Muscle of arm (tissue), 14 donors: ENCODE results near the gene NLRP4. TPM values are rescaled to one million over a fixed set of nuclear protein-coding genes. Genes with fewer than 3 reads are reported as not detected.

Experiments used
- DNase-seq: peaks from one replicate; pipeline ENCODE4 v3.0.0-alpha.2; 2013
- long read RNA-seq, 11 donors: transcript quantifications; one replicate each; lab custom pipeline, GENCODE V29; 2026
- polyA plus RNA-seq, 12 donors: library from polyadenylated mRNA; unstranded; fragments of 120-200 nt; gene quantifications; one replicate each; pipeline ENCODE4 v1.2.1, GENCODE V29; 2013; ENCODE audit not compliant: insufficient read length in 12 of 12

Gene NLRP4, protein sequence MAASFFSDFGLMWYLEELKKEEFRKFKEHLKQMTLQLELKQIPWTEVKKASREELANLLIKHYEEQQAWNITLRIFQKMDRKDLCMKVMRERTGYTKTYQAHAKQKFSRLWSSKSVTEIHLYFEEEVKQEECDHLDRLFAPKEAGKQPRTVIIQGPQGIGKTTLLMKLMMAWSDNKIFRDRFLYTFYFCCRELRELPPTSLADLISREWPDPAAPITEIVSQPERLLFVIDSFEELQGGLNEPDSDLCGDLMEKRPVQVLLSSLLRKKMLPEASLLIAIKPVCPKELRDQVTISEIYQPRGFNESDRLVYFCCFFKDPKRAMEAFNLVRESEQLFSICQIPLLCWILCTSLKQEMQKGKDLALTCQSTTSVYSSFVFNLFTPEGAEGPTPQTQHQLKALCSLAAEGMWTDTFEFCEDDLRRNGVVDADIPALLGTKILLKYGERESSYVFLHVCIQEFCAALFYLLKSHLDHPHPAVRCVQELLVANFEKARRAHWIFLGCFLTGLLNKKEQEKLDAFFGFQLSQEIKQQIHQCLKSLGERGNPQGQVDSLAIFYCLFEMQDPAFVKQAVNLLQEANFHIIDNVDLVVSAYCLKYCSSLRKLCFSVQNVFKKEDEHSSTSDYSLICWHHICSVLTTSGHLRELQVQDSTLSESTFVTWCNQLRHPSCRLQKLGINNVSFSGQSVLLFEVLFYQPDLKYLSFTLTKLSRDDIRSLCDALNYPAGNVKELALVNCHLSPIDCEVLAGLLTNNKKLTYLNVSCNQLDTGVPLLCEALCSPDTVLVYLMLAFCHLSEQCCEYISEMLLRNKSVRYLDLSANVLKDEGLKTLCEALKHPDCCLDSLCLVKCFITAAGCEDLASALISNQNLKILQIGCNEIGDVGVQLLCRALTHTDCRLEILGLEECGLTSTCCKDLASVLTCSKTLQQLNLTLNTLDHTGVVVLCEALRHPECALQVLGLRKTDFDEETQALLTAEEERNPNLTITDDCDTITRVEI
- polyA plus RNA-seq, result not detected
- long read RNA-seq, donor 1, result 0 reads
- long read RNA-seq, donor 2, result 0 reads
- long read RNA-seq, donor 3, result 0 reads
- long read RNA-seq, donor 4, result 0 reads
- long read RNA-seq, donor 5, result 0 reads
- long read RNA-seq, donor 6, result 0 reads
- long read RNA-seq, donor 7, result 0 reads
- long read RNA-seq, donor 8, result 0 reads
- long read RNA-seq, donor 9, result 0 reads
- long read RNA-seq, donor 10, result 0 reads
- long read RNA-seq, donor 11, result 0 reads

DNA sequence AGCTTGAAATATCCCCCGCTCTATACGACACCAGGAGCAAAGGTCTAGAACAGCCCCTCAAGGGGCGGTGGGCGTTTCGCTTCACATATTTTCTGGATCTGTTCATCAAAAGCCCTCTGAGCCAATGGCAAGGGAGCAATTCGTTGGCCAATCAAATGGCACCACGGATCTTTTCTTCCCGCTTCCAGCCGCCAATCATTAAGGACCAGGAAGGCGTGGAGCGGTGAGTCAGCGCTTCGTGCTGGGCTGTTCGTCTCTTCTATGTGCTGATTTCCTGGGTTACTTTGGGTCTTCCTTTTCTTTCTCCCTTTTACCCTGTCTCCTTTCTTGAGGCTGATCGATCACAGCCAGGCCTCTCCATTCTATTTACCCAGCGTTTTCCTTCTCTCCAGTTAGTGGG is at the start of gene NLRP4:
NLRP4 (plus strand) TSS at position 201 of the 400 bp plus-strand sequence. CDS start 15,541 bp downstream, outside the sequence.
- DNase-seq, result no peak

DNA sequence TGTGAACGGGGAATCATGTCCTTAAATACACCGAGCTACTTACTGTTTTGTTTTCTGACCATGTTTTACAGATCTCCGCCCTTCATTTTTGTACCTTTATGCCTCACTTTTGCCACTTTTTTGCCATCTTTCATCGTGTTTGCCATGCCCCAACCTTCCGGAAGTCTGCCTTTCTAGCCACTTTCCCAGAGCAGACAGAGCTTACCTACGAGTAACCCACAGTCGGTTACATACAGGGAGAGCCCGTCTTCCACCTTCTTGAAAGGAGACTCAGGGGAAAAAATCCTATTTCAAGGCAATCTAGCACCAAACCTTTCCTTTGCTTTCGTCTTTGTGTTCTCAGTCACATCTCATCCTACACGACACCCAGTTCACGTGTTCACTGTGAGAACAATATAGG is 41.3 kb upstream of the NLRP4 start:
- no peak for DNase-seq

DNA sequence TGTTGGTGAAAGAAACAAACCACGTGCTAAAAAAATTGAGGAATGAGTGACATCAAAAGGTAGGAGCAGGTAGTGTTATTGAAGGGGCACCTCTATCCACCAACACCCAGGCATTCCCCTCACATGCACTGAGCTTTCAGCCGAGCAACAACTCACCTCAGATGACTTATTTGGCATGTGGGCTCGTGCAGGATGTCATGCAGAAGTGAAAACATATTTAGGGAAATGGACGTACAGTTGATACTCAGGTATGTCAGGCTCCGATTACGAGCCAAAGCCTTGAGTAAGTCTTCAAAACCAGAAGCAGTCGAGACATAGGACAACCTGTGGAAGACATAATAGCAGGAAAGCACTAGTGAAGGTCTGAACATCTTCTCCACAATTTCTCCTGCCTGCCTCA is 34.9 kb upstream of the NLRP4 start:
- no peak for DNase-seq

DNA sequence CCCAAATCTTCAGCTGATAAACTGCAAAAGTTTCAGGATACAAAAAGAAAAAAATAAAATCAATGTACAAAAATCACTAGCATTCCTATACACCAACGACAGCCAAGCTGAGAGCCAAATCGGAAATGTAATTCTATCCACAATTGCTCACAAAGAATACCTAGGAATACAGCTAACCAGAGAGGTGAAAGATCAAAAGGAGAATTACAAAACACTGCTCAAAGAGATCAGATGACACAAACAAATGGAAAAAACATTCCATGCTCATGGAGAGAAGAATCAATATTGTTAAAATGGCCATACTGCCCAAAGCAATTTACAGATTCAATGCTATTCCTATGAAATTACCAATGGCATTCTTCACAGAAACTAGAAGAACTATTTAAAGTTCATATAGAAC is 34.1 kb upstream of the NLRP4 start:
- DNase-seq, result no peak

DNA sequence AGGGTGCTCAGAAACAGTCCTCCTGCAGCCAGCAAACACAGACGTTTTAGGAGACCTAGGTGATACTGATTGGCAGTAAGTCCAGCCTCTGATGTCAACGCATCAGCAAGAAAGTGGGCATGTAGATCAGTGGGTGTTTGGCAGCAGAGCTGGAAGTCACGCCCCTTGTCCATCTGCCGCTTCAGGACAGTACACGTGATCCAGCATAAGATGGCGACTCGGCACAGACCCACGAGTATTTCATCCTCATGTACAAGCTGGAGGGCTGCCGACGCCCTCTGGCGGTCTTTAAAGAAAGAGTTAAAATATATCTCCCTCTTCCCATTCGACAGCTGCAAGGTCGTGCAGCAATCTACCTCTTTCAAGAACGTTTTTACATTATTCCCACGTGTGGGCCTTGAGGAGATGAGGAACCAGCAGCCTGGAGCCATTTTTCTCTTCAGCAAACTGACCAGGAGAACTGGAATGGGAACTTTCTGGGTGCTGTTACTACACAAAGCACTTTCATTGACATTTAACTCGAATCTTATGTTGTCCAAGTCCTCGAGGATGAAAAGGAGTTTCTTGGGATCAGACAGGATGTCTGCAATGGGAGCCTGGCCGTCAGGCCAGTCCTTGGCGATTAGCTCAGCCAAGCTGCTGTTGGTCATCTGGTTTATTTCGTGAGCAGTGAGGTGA is 26.8 kb upstream of the NLRP4 start:
- peak; percentile 2 for DNase-seq

DNA sequence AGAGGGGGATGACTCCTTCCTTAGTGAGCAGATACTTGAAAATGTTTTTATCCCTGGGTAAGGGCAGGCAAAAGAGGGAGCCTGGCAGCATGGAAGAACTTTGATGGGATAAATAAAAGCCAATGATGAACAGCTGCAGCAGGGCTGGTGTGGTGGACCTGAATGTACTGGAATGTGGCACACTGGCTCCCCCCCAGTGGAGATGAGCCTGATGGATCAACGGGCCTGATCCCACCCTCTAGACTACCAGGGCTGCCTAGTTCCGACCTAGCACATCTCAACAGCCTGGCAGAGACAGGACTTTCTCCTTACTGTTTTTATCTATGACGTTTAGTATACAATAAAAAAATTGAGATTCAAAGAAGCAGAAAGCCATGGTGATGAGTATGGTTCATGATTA is 25.0 kb upstream of the NLRP4 start:
- no peak for DNase-seq

DNA sequence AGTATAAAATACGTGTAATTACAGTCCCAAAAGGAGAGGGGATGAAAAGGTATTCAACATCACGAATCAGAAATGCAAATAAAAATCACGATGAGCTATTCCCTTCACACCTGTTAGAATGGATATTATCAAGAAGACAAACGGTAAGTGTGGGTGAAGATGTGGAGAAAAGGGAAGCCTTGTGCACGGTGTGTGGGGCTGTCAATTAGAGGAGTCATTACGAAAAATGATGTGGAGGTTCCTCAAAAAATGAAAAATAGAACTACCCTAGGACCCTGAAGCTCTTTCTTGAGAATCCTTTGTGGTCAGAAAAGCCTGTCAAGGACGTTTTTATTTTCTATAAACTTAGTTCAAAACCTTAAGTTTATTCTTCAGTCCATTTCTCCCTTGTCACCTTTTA is 23.9 kb upstream of the NLRP4 start:
- no peak for DNase-seq

DNA sequence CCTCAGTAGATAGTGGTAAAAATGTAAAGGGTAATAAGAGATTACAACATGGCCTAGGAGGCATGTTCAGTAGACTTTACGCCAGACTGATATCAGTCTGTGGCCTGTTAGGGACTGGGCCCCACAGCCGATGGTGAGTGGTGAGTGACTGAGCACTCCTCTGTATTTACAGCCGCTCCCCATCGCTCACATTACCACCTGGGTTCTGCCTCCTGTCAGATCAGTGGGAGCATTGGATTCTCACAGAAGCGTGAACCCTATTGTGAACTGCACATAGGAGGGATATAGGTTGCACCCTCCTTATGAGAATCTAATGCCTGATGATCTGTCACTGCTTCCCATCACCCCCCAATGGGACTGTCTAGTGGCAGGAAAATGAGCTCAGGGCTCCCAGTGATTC is 22.4 kb upstream of the NLRP4 start:
- no peak for DNase-seq

DNA sequence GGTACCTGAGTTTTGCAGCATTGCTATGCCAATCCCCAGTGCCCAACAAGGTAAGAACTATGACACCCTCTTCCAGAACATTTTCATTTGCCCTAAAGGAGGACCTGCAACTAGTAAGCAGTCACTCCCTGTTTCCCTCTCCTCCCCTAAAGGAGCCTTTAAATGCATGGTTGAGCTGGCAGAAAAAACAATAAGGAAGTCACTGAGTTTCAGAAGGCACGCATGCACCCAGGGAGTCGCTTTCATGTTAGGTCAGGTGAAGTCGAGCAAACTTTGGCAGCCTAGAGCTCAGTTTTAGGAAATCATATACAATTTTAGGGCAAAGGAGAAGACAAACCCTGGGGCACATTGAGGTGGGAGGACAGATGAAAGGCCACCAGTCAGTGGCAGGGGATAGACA is 16.3 kb upstream of the NLRP4 start:
- DNase-seq, result no peak

DNA sequence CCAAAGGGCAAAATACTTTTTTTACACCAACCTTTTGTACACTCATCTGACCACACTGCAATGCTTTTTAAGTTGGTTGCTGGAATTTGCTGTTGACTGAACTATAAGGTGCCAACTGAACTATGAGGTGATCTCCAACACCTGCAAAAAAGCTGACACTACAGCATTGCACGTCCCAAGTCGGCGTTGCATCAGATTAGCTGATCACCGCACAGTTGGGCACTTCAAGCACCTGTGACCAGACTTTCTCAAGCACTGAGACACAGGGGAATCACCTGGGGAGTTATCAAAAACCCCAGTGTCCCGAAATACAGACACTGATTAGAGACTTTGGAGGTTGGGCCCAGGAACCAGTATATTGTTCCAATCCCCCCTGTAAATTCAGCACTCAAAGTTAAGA is 5.7 kb upstream of the NLRP4 start:
- DNase-seq, result no peak

DNA sequence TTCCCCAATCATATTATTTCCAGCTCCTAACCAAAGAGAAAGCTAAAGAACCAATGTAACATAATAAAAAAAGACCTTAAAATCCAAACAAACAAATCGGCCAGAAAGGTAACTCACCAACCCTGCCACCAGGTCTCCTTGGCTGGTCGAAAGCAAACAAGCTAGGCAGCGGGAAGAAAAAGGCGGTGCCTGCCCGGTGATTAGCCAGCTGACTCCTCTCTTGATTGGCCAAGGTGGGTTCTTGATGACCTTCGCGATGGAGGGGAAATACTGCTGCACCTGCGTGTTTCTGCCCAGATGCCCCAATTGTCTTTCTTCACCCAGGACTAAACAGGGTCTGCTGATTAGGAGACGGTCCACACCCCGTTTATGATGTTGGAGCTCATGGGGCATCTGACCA is 4.5 kb upstream of the NLRP4 start, which contains the start of gene NLRP11:
NLRP11 (minus strand) TSS at position 154 of the 400 bp plus-strand sequence. CDS start 13,825 bp downstream, outside the sequence.
- no peak for DNase-seq

DNA sequence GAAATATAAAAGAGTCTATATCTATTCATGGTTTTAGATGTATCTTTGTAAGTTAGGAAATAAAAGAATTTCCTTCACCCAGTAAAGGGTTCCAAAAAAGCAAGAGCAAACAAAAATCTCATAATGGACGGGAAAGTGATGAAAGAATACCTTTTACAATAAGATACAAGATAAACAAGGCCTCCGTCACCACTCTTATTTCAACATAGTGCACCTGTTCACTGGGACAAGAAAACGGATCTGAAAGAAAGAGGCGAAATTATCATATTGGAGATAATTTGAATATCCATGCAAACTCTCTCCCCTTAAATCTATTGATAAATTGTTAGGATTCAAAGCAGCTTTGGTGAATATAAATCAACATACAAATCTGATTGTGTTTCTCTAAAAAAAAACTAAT is 3.7 kb upstream of the NLRP4 start:
- DNase-seq, result no peak

DNA sequence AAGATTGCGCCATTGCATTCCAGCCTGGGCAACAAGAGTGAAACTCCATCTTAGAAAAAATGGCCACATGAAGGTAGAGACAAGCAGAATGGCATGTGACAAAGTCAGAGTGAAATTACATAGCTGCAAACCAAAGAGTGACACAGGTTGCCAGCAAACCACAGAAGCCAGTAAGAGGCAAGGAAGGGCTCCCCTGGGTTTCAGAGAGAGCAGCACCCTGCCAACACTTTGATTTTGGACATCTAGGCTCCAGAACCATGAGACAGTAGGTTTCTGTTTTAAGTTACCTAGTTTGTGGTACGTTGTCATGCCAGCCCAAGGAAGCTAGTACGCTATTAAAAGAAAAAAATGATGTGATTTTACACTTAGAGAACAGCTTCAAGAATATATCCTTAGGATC is 1.9 kb downstream of the NLRP4 start:
- DNase-seq, result no peak

DNA sequence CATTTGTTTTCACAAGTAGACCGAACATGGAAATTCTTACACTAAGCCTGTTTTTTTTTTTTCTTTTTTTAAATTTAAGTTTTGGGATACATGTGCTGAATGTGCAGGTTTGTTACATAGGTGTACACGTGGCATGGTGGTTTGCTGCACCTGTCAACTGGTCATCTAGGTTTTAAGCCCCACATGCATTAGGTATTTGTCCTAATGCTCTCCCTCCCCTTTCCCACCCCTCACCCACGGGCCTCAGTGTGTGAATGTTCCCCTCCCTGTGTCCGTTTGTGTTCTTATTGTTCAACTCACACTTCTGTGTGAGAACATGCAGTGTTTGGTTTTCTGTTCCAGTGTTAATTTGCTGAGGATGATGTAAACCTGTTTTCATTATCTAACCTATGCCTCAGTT is 2.6 kb downstream of the NLRP4 start:
- no peak for DNase-seq

DNA sequence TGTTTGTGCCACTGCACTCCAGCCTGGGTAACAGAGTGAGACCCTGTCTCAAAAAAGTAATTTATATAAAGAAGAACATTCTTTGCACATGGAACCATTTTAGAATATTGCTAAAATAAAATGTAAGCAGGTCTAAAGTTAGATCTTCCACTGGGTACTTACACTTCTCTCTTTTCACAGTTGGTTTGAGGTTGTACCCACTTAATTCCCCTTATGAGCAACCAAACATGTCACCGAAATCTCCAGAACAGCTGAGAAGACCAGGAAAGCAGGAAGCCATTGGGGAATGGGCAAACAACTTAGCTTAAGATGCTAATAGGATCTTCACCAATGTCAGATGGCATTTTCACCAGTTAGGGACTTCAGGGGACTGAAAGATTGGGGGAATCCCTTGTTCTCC is 18.8 kb downstream of the NLRP4 start:
- DNase-seq, result no peak

DNA sequence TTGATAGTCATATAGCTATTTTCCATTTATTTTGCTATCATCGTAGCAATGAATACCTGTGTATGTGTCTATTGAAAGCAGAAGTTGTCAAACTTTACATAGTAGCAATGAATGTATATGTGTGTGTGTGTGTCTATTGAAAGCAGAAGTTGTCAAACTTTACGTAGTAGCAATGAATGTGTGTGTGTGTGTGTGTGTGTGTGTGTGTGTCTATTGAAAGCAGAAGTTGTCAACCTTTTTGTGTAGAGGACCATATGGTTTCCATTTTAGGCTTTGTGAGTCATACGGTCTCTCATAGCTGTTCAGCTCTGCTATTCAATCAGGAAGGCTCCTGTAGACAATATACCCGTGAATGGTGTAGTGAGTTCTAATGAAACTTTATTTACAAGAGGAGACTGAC is 20.8 kb downstream of the NLRP4 start:
- DNase-seq, result no peak

DNA sequence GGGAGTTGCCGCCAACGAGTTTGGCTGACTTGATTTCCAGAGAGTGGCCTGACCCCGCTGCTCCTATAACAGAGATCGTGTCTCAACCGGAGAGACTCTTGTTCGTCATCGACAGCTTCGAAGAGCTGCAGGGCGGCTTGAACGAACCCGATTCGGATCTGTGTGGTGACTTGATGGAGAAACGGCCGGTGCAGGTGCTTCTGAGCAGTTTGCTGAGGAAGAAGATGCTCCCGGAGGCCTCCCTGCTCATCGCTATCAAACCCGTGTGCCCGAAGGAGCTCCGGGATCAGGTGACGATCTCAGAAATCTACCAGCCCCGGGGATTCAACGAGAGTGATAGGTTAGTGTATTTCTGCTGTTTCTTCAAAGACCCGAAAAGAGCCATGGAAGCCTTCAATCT is 21.6 kb downstream of the NLRP4 start:
- no peak for DNase-seq

DNA sequence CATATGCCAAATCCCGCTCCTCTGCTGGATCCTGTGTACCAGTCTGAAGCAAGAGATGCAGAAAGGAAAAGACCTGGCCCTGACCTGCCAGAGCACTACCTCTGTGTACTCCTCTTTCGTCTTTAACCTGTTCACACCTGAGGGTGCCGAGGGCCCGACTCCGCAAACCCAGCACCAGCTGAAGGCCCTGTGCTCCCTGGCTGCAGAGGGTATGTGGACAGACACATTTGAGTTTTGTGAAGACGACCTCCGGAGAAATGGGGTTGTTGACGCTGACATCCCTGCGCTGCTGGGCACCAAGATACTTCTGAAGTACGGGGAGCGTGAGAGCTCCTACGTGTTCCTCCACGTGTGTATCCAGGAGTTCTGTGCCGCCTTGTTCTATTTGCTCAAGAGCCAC is 22.1 kb downstream of the NLRP4 start:
- DNase-seq, result no peak

DNA sequence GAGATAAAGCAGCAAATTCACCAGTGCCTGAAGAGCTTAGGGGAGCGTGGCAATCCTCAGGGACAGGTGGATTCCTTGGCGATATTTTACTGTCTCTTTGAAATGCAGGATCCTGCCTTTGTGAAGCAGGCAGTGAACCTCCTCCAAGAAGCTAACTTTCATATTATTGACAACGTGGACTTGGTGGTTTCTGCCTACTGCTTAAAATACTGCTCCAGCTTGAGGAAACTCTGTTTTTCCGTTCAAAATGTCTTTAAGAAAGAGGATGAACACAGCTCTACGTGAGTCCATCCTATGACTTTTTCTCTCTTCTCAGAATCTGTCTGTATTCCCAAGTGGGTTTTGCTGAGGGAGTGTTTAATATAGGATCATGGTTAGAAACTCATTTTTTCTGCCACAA is 22.6 kb downstream of the NLRP4 start:
- DNase-seq, result no peak

DNA sequence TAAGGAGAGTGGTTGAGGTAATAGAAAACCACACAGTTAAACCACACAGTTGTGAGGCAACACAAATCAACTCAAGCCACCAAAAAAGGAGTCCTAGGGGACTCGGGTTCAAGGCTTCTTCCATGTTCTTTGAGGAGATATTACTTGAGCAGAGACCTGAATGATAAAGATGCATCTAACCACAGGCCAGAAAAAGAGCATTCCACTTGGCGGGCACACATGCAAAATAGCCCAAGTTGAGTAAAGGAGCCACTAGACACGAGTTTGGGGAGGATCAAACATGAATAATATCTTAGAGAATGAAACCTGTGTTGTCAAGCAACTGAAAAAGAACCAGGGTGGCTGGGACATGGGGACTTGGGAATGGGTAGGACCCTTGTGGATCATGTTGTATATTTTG is 30.2 kb downstream of the NLRP4 start:
- no peak for DNase-seq

DNA sequence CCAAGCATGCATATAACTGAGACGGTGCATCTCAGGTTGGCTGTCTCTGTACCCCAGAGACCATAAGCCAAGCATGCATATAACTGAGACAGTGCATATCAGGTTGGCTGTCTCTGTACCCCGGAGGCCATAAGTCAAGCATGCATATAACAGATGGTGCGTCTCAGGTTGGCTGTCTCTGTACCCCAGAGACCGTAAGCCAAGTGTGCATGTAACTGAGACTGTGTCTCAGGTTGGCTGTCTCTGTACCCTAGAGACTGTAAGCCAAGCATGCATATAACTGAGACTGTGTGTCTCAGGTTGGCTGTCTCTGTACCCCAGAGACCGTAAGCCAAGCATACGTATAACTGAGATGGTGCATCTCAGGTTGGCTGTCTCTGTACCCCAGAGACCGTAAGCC is 30.8 kb downstream of the NLRP4 start:
- no peak for DNase-seq

DNA sequence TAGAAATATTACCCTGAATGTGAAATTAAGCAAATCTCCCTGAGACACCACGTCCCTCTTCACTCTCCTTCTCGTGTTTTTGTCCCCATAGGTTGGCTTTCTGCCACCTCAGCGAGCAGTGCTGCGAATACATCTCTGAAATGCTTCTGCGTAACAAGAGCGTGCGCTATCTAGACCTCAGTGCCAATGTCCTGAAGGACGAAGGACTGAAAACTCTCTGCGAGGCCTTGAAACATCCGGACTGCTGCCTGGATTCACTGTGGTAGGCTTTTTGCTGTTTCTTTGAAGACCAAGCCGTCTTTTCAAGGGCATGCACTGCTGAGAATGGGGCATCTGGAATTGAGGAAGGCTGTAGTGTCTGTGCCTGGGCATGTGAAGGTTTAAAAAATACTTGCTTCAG is 34.4 kb downstream of the NLRP4 start:
- no peak for DNase-seq
